Measurements from ENCODE around the gene TNFAIP8L1. TPM values are rescaled to one million over a fixed set of nuclear protein-coding genes. Genes with fewer than 3 reads are reported as not detected.

The TNFAIP8L1 gene
- total RNA-seq, 2 donors from 2014 or later, result 4.0 to 6.2 TPM

DNA sequence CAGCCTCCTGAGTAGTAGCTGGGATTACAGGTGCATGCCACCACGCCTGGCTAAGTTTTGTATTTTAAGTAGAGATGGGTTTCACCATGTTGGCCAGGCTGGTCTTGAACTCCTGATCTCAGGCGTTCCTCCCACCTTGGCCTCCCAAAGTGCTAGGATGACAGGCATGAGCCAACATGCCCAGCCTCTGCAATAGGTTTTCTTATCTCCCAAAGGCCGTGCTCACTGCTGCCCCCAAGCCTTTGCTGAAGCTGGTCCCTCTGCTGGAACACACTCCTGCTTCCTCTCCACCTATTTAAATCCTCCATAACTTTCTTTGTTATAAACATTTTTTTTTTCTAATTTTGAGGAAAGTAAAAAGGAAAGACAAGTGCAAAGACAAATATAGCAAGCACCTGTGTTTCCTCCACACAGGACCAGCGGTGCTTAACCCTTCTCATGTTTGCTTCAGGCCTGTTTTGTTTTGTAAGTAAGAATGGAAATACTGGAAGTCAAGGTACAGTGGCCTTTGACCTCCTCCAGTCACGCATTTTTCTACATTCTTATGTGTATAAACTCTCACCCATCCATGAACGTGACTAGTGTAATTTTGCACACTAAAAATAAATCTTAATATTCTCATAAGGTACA is 14.5 kb upstream of the TNFAIP8L1 start:
- TF ChIP-seq CTCF (IDR thresholded peaks at IDR 0.05) (no peak), POLR2AphosphoS5 (IDR thresholded peaks at IDR 0.05) (no peak), POLR2A (IDR thresholded peaks at IDR 0.05) (no peak)
- WGBS, result 53% methylated on average over 6 of the region's 6 CpGs
- no peaks in the 10 kb centered on the region for H3K27me3 ChIP-seq (replicated peaks; ENCODE audit: insufficient read depth)
- H3K36me3 ChIP-seq, result no peaks in the 10 kb centered on the region
- H3K9me3 ChIP-seq, result no peaks in the 10 kb centered on the region
- no peak overlapping the region for H3K4me3 ChIP-seq
- H3K4me1 ChIP-seq (replicated peaks), result no peaks in the 10 kb centered on the region
- DNase-seq (ENCODE audit: low spot score), result no peak
- H3K27ac ChIP-seq, result no peak overlapping the region
- intact Hi-C loops (cut with DNase I), result no loop called here

- intact Hi-C loops (cut with DNase I), result no loop called here
- Histone ChIP-seq H3K36me3 (no peaks in the 10 kb centered on the region), H3K27me3 (replicated peaks; ENCODE audit: insufficient read depth) (no peaks in the 10 kb centered on the region), H3K4me3 (no peak overlapping the region), H3K9me3 (no peaks in the 10 kb centered on the region), H3K27ac (no peak overlapping the region), H3K4me1 (replicated peaks) (no peaks in the 10 kb centered on the region)
- DNase-seq (ENCODE audit: low spot score), result no peak
- TF ChIP-seq POLR2A (IDR thresholded peaks at IDR 0.05) (no peak), CTCF (IDR thresholded peaks at IDR 0.05) (peak in 3 of 4 experiments; percentile 21 to 66 (median 43))
- 56% methylated on average over 14 of the region's 14 CpGs for WGBS
Observed at GRCh38 chr19:4633140-4633967, 6.0 kb upstream of the TNFAIP8L1 start.

DNA sequence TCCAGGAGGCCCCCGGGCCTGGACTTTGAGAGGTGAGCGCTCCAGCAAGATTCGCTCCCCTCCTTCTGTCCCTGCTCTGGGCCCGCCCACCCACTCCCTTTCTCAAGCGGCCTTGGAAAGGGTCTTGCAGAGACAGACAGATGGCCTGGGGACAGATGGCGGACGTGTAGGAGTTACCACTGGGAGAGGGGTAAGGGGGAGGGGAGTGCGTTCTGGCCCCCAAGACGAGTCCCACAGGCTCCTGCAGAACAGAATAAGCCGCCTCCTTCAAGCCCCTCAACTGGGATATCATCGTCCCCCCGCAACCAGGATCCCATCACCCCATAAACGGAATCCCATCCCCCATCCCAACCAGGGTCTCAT is 3.6 kb upstream of the TNFAIP8L1 start:
- H3K4me1 ChIP-seq (replicated peaks), result no peaks in the 10 kb centered on the region
- intact Hi-C loops (cut with DNase I), result loop anchor here (5.0 kb wide), 2 partner anchors 58 to 87 kb away; partner anchors contain the start of gene DPP9

GRCh38 chr19:4636151-4636717 is 3.1 kb upstream of the TNFAIP8L1 start:
- Histone ChIP-seq H3K4me3 (peak overlapping the region; percentile 26 to 43), H3K36me3 (no peaks in the 10 kb centered on the region), H3K4me1 (replicated peaks) (no peaks in the 10 kb centered on the region), H3K27ac (no peak overlapping the region), H3K9me3 (no peaks in the 10 kb centered on the region), H3K27me3 (replicated peaks; ENCODE audit: insufficient read depth) (no peaks in the 10 kb centered on the region)
- peak; percentile 42 for DNase-seq (ENCODE audit: low spot score)
- intact Hi-C loops (cut with DNase I), result loop anchor here (5.0 kb wide), 2 partner anchors 59 to 86 kb away; partner anchors contain the start of gene DPP9
- WGBS, result 2% methylated on average over 15 of the region's 43 CpGs
- TF ChIP-seq POLR2AphosphoS5 (IDR thresholded peaks at IDR 0.05) (no peak), CTCF (IDR thresholded peaks at IDR 0.05) (peak; percentile 87 to 96 (median 91)), POLR2A (IDR thresholded peaks at IDR 0.05) (no peak)

More for the DNA sequence above, 3.6 kb upstream of the TNFAIP8L1 start:
- Histone ChIP-seq H3K4me3 (peak overlapping the region; percentile 26 to 43), H3K36me3 (no peaks in the 10 kb centered on the region), H3K27me3 (replicated peaks; ENCODE audit: insufficient read depth) (no peaks in the 10 kb centered on the region), H3K9me3 (no peaks in the 10 kb centered on the region), H3K27ac (no peak overlapping the region)
- TF ChIP-seq POLR2A (IDR thresholded peaks at IDR 0.05), result no peak
- no peak for TF ChIP-seq CTCF (IDR thresholded peaks at IDR 0.05)
- TF ChIP-seq POLR2AphosphoS5 (IDR thresholded peaks at IDR 0.05), result no peak
- 27% methylated on average over 13 of the region's 13 CpGs for whole genome bisulfite sequencing
- no peak for DNase-seq (ENCODE audit: low spot score)
